Heart left ventricle (tissue), 13 donors: Measurements from ENCODE around the gene KCTD21.

Experiments used
- CTCF ChIP-seq, 12 donors: fragments of 200-600 bp; sonication (generic) in 4 of 12; IDR thresholded peaks; one replicate each; pipeline versions ENCODE4 v1.5.0 to v1.8.0; 2018 to 2022; ENCODE audit warnings: antibody characterized with exemption in 12 of 12, mild to moderate bottlenecking in 5 of 12
- POLR2A ChIP-seq, 2 donors: fragments of 450-650 bp; IDR thresholded peaks; one replicate each; pipeline ENCODE4 v1.6.1; 2017; ENCODE audit warnings: antibody characterized with exemption in 2 of 2, mild to moderate bottlenecking in 2 of 2, moderate library complexity in 2 of 2
- donor health status: ischemic (EF 13 %, LVEDD 7.1; RV severe dilation, severe dysfunction).
- donor health status: DM: no; HTN: yes; CAD: no.
- donor health status: DM: no; HTN: no; CAD: no.
- donor health status: ischemic (EF 25% LVEDD 6.9; RV normal size, moderate dysfunction).
- donor health status: ischemic (EF 25% LVEDD 5.7; RV mildly dilated, moderate dysfunction).
- donor health status: ischemic (EF 35%, LVEDD 5.7; RV mildly dilated, moderate dysfunction).
- donor health status: nonischemic (EF 11% LVEDD 7.7; RV severe dilation, severe dysfunction).
- donor health status: DM: yes; HTN: yes; CAD: no.
- donor health status: PGD.
- donor health status: ischemic (EF 29% LVEDD 5.4; RV normal size, mild dysfunction).
- donor health status: nonischemic (EF 23%, LVEDD 6.1; RV moderate dilation, normal function).

GRCh38 chr11:78229106-78229505 lies 40.7 kb upstream of the KCTD21 start:
- TF ChIP-seq CTCF (IDR thresholded peaks at IDR 0.05) = no peak
- TF ChIP-seq POLR2A (IDR thresholded peaks at IDR 0.05) = no peak
